SK-N-MC (cell line): Measurements from ENCODE around the gene CFAP73.

ENCODE experiments used
- EZH2 ChIP-seq: fragments of 200-600 bp; sonication (generic); IDR thresholded peaks from one replicate; pipeline ENCODE4 v1.6.1; 2017; ENCODE audit warnings: antibody characterized with exemption
- POLR2AphosphoS5 ChIP-seq: IDR thresholded peaks from 2 replicates; pipeline ENCODE4 v1.6.1; 2012; ENCODE audit warnings: mild to moderate bottlenecking, low read depth, low read length, borderline replicate concordance

GRCh38 chr12:113101751-113102150 lies 47.8 kb upstream of the CFAP73 start:
- TF ChIP-seq POLR2AphosphoS5, result no peak
- TF ChIP-seq EZH2, result no peak
